Neural cell (in vitro differentiated cells): ENCODE measurements around the gene ST6GALNAC3. TPM values are rescaled to one million over a fixed set of nuclear protein-coding genes. Genes with fewer than 3 reads are reported as not detected.

Experiments used
- H2AFZ ChIP-seq: fragments of 200-600, 300-800 bp; sonication (generic), shearing (Covaris generic); 2 replicates; pipeline ENCODE4 v1.6.0; 2014; ENCODE audit warnings: low read depth, mild to moderate bottlenecking, antibody characterized with exemption, low read length, moderate library complexity
- H3F3A ChIP-seq: fragments of 200-600 bp; shearing (Covaris generic); 2 replicates; pipeline ENCODE4 v1.6.1; 2016; ENCODE audit warnings: mild to moderate bottlenecking, moderate library complexity, mixed read lengths, antibody characterized with exemption, low read length; ENCODE audit not compliant: insufficient read depth, poor library complexity, severe bottlenecking
- H3K27ac ChIP-seq: fragments of 200-600, 300-800 bp; sonication (generic), shearing (Covaris generic); 2 replicates; pipeline ENCODE4 v1.5.1; 2014; ENCODE audit warnings: mild to moderate bottlenecking, low read length, moderate library complexity
- H3K27me3 ChIP-seq: fragments of 300-800, 200-600 bp; sonication (generic), shearing (Covaris generic); 2 replicates; pipeline ENCODE4 v1.6.0; 2014; ENCODE audit warnings: mild to moderate bottlenecking, low read depth, low read length, moderate library complexity; ENCODE audit not compliant: insufficient read depth
- H3K36me3 ChIP-seq: fragments of 300-800, 200-600 bp; sonication (generic), shearing (Covaris generic); 2 replicates; pipeline ENCODE4 v1.5.1; 2014; ENCODE audit warnings: mild to moderate bottlenecking, antibody characterized with exemption, low read length, moderate library complexity; ENCODE audit not compliant: insufficient read depth
- H3K4me2 ChIP-seq: fragments of 300-800, 200-600 bp; sonication (generic), shearing (Covaris generic); 2 replicates; pipeline ENCODE4 v1.6.0; 2014; ENCODE audit warnings: mild to moderate bottlenecking, low read length
- H3K4me3 ChIP-seq: fragments of 300-800, 200-600 bp; sonication (generic), shearing (Covaris generic); 2 replicates; pipeline ENCODE4 v1.5.1; 2014; ENCODE audit warnings: mild to moderate bottlenecking, low read length, moderate library complexity
- H3K79me2 ChIP-seq: fragments of 200-600 bp; shearing (Covaris generic); replicated peaks from 2 replicates; pipeline ENCODE4 v1.6.0; 2014; ENCODE audit warnings: mild to moderate bottlenecking, low read length, moderate library complexity; ENCODE audit not compliant: insufficient read depth
- H3K9ac ChIP-seq: fragments of 300-800, 200-600 bp; sonication (generic), shearing (Covaris generic); 2 replicates; pipeline ENCODE4 v1.6.1; 2016; ENCODE audit warnings: mild to moderate bottlenecking, low read length, mixed read lengths
- H3K9me2 ChIP-seq: fragments of 200-600 bp; shearing (Covaris generic); 2 replicates; pipeline ENCODE4 v1.6.1; 2016; ENCODE audit warnings: mild to moderate bottlenecking, low read length, mixed read lengths; ENCODE audit not compliant: insufficient read depth
- H3K9me3 ChIP-seq: fragments of 200-600, 300-800 bp; sonication (generic), shearing (Covaris generic); 2 replicates; pipeline ENCODE4 v1.6.1; 2016; ENCODE audit warnings: mild to moderate bottlenecking, mixed run types, low read length, moderate library complexity, mixed read lengths
- H4K20me1 ChIP-seq: fragments of 200-600 bp; shearing (Covaris generic); 2 replicates; pipeline ENCODE4 v1.6.1; 2016; ENCODE audit warnings: mild to moderate bottlenecking, mixed run types; ENCODE audit not compliant: insufficient read depth
- CTCF ChIP-seq: fragments of 450-650 bp; IDR thresholded peaks from 2 replicates; pipeline ENCODE4 v1.5.1; 2014; ENCODE audit warnings: antibody characterized with exemption, mild to moderate bottlenecking, moderate library complexity; ENCODE audit not compliant: poor library complexity, severe bottlenecking
- EP300 ChIP-seq: fragments of 450-650 bp; conservative IDR thresholded peaks from 2 replicates; pipeline ENCODE4 v1.6.1; 2014; ENCODE audit warnings: antibody characterized with exemption, mild to moderate bottlenecking, moderate library complexity; ENCODE audit not compliant: poor library complexity, severe bottlenecking
- EZH2 ChIP-seq: fragments of 200-600, 300-800 bp; shearing (Covaris generic), sonication (generic); IDR thresholded peaks from 2 replicates; pipeline ENCODE4 v1.6.1; 2014; ENCODE audit warnings: antibody characterized with exemption, low read length, borderline replicate concordance, mild to moderate bottlenecking; ENCODE audit not compliant: insufficient read depth, poor library complexity, severe bottlenecking
- MXI1 ChIP-seq: fragments of 450-650 bp; conservative IDR thresholded peaks from 2 replicates; pipeline ENCODE4 v1.6.1; 2014; ENCODE audit warnings: antibody characterized with exemption, mild to moderate bottlenecking; ENCODE audit not compliant: poor library complexity, severe bottlenecking
- POLR2AphosphoS5 ChIP-seq: IDR thresholded peaks from 2 replicates; pipeline ENCODE4 v1.6.1; 2012
- RAD21 ChIP-seq: fragments of 450-650 bp; conservative IDR thresholded peaks from 2 replicates; pipeline ENCODE4 v1.6.1; 2014; ENCODE audit warnings: antibody characterized with exemption, mild to moderate bottlenecking, moderate library complexity
- REST ChIP-seq: IDR thresholded peaks from 2 replicates; pipeline ENCODE4 v1.6.1; 2012; ENCODE audit warnings: borderline replicate concordance
- SMC3 ChIP-seq: fragments of 450-650 bp; conservative IDR thresholded peaks from 2 replicates; pipeline ENCODE4 v1.6.1; 2014; ENCODE audit warnings: antibody characterized with exemption, mild to moderate bottlenecking, moderate library complexity; ENCODE audit not compliant: poor library complexity
- TAF1 ChIP-seq: IDR thresholded peaks from 2 replicates; pipeline ENCODE4 v1.6.1; 2012; ENCODE audit warnings: low read depth
- polyA plus RNA-seq: library from polyadenylated mRNA; depleted of rRNA; stranded (reverse); fragments of >200 nt; gene quantifications from 2 replicates; pipeline ENCODE4 v1.2.3, GENCODE V29; 2014

The ST6GALNAC3 gene
- polyA plus RNA-seq, 1 donor from 2014 or later = 3.6 TPM

GRCh38 chr1:76351655-76352054 lies 277.1 kb downstream of the ST6GALNAC3 start:
- Histone ChIP-seq H3K27me3 (no peaks in the 10 kb centered on the region), H2AFZ (no peak overlapping the region), H3K9me2 (no peaks in the 10 kb centered on the region), H3F3A (no peaks in the 10 kb centered on the region), H4K20me1 (no peaks in the 10 kb centered on the region), H3K9ac (no peak overlapping the region), H3K27ac (no peak overlapping the region), H3K4me2 (no peak overlapping the region), H3K4me3 (no peak overlapping the region), H3K36me3 (no peaks in the 10 kb centered on the region), H3K9me3 (no peaks in the 10 kb centered on the region), H3K79me2 (no peaks in the 10 kb centered on the region)
- TF ChIP-seq EP300 (no peak), POLR2AphosphoS5 (no peak), REST (no peak), CTCF (no peak), SMC3 (no peak), EZH2 (no peak), MXI1 (no peak), RAD21 (no peak), TAF1 (no peak)

- H3K9me2 ChIP-seq = no peaks in the 10 kb centered on the region
- no peaks in the 10 kb centered on the region for H3F3A ChIP-seq
- no peaks in the 10 kb centered on the region for H3K79me2 ChIP-seq
- no peaks in the 10 kb centered on the region for H3K36me3 ChIP-seq
- H3K9me3 ChIP-seq = no peaks in the 10 kb centered on the region
- H3K9ac ChIP-seq = no peak overlapping the region
- no peak overlapping the region for H3K27ac ChIP-seq
- H3K4me3 ChIP-seq = no peak overlapping the region
- TF ChIP-seq EP300 (no peak), EZH2 (no peak), TAF1 (no peak), MXI1 (no peak), SMC3 (no peak), POLR2AphosphoS5 (no peak), REST (no peak), CTCF (no peak), RAD21 (no peak)
- no peak overlapping the region for H3K4me2 ChIP-seq
- no peak overlapping the region for H2AFZ ChIP-seq
- H4K20me1 ChIP-seq = no peaks in the 10 kb centered on the region
- no peaks in the 10 kb centered on the region for H3K27me3 ChIP-seq
Measured at GRCh38 chr1:76352741-76353435, 278.3 kb downstream of the ST6GALNAC3 start.
